Neuronal stem cell (in vitro differentiated cells): Measurements from ENCODE around the gene KY.

Experiments used
- DNase-seq: peaks from one replicate; pipeline ENCODE4 v3.0.0-alpha.2; 2013; ENCODE audit warnings: low spot score
- H2AFZ ChIP-seq: one replicate; pipeline ENCODE4 v1.6.1; 2013; ENCODE audit warnings: mild to moderate bottlenecking, low read length, inconsistent platforms
- H2AK5ac ChIP-seq: 2 replicates; pipeline ENCODE4 v1.6.1; 2013; ENCODE audit warnings: low read depth, mild to moderate bottlenecking, inconsistent platforms, low read length, moderate library complexity, mixed read lengths
- H2BK120ac ChIP-seq: 2 replicates; pipeline ENCODE4 v1.6.1; 2013; ENCODE audit warnings: low read depth, mild to moderate bottlenecking, inconsistent platforms, low read length, moderate library complexity, mixed read lengths
- H2BK12ac ChIP-seq: one replicate; pipeline ENCODE4 v1.6.1; 2013; ENCODE audit warnings: low read length, inconsistent platforms
- H2BK15ac ChIP-seq: 2 replicates; pipeline ENCODE4 v1.6.1; 2013; ENCODE audit warnings: mild to moderate bottlenecking, low read length, inconsistent platforms, mixed read lengths
- H2BK5ac ChIP-seq: one replicate; pipeline ENCODE4 v1.6.1; 2013; ENCODE audit warnings: inconsistent platforms, mild to moderate bottlenecking, low read length, moderate library complexity
- H3K14ac ChIP-seq: one replicate; pipeline ENCODE4 v1.6.1; 2013; ENCODE audit warnings: low read length, inconsistent platforms
- H3K18ac ChIP-seq: 2 replicates; pipeline ENCODE4 v1.6.1; 2013; ENCODE audit warnings: low read length, inconsistent platforms
- H3K23ac ChIP-seq: 2 replicates; pipeline ENCODE4 v1.6.1; 2013; ENCODE audit warnings: low read depth, mild to moderate bottlenecking, mixed read lengths, low read length, inconsistent platforms; ENCODE audit not compliant: poor library complexity
- H3K27ac ChIP-seq: replicated peaks from 3 replicates; pipeline ENCODE4 v1.5.1; 2013; ENCODE audit warnings: low read length, inconsistent platforms
- H3K27me3 ChIP-seq, 3 experiments: 2 replicates each; pipeline ENCODE4 v1.6.1; 2013; ENCODE audit warnings: low read length in 3 of 3, mild to moderate bottlenecking in 2 of 3, inconsistent platforms in 1 of 3, low read depth in 1 of 3, mixed read lengths in 1 of 3, moderate library complexity in 1 of 3; ENCODE audit not compliant: control insufficient read depth in 3 of 3, insufficient read depth in 3 of 3
- H3K36me3 ChIP-seq, 2 donors: replicated peaks in 1 of 2; 2 replicates each; pipeline ENCODE4 v1.6.1; 2013; ENCODE audit warnings: low read length in 2 of 2; ENCODE audit not compliant: control insufficient read depth in 2 of 2, insufficient read depth in 2 of 2
- H3K4ac ChIP-seq: 2 replicates; pipeline ENCODE4 v1.6.1; 2013; ENCODE audit warnings: inconsistent platforms, mild to moderate bottlenecking, low read length, moderate library complexity
- H3K4me1 ChIP-seq, 2 donors: 1 replicate in 1 of 2; 2 replicates in 1 of 2; pipeline ENCODE4 v1.6.1; 2013; ENCODE audit warnings: low read length in 2 of 2, low read depth in 1 of 2; ENCODE audit not compliant: control insufficient read depth in 2 of 2, insufficient read depth in 1 of 2
- H3K4me2 ChIP-seq: one replicate; pipeline ENCODE4 v1.6.1; 2013; ENCODE audit warnings: mild to moderate bottlenecking, low read length, inconsistent platforms; ENCODE audit not compliant: insufficient read depth, poor library complexity, severe bottlenecking
- H3K4me3 ChIP-seq, 2 donors: 2 replicates each; pipeline ENCODE4 v1.5.1; 2013; ENCODE audit warnings: low read length in 2 of 2, mild to moderate bottlenecking in 2 of 2, inconsistent platforms in 1 of 2, moderate library complexity in 1 of 2
- H3K79me1 ChIP-seq: one replicate; pipeline ENCODE4 v1.6.1; 2013; ENCODE audit warnings: low read depth, mild to moderate bottlenecking, inconsistent platforms, low read length, moderate library complexity
- H3K9ac ChIP-seq: one replicate; pipeline ENCODE4 v1.6.1; 2013; ENCODE audit warnings: mild to moderate bottlenecking, low read depth, low read length, inconsistent platforms; ENCODE audit not compliant: poor library complexity
- H3K9me3 ChIP-seq, 2 donors: replicated peaks in 1 of 2; 2 replicates each; pipeline versions ENCODE3 to v1.6.1; 2013; ENCODE audit warnings: low read length in 2 of 2, mild to moderate bottlenecking in 2 of 2, inconsistent platforms in 1 of 2, low read depth in 1 of 2, mixed read lengths in 1 of 2, moderate library complexity in 1 of 2; ENCODE audit not compliant: control insufficient read depth in 2 of 2, insufficient read depth in 1 of 2
- H4K8ac ChIP-seq: one replicate; pipeline ENCODE4 v1.6.1; 2013; ENCODE audit warnings: low read depth, mild to moderate bottlenecking, inconsistent platforms, low read length, moderate library complexity
- H4K91ac ChIP-seq: one replicate; pipeline ENCODE4 v1.6.1; 2013; ENCODE audit warnings: low read length, low read depth, mild to moderate bottlenecking, inconsistent platforms; ENCODE audit not compliant: poor library complexity
- WGBS, 2 donors: extraction: QIAGEN DNeasy Blood & Tissue Kit; methylation state at CpG; one replicate each; pipeline ENCODE4 v1.1.7; 2013; ENCODE audit warnings: missing lambda C conversion rate in 2 of 2, mixed read lengths in 1 of 2; ENCODE audit not compliant: insufficient read length in 2 of 2, insufficient replicate concordance in 1 of 2; ENCODE audit errors: extremely low coverage in 2 of 2; 5-methylcytosine and 5-hydroxymethylcytosine counted together

Gene KY

GRCh38 chr3:134640872-134641470 is 9.9 kb downstream of the KY start:
- Histone ChIP-seq H3K9ac (no peak overlapping the region), H3K14ac (no peak overlapping the region), H2BK120ac (no peak overlapping the region), H2BK15ac (no peak overlapping the region), H4K8ac (no peak overlapping the region), H2AFZ (no peak overlapping the region), H3K18ac (no peak overlapping the region), H3K9me3 (no peaks in the 10 kb centered on the region), H3K27me3 (peaks cover 0 to 2% (median 0%) of the 10 kb centered on the region in 3 experiments), H2BK5ac (no peak overlapping the region), H2BK12ac (no peak overlapping the region), H3K4me3 (no peak overlapping the region), H4K91ac (no peak overlapping the region), H3K79me1 (no peaks in the 10 kb centered on the region), H2AK5ac (no peak overlapping the region), H3K4me1 (peaks cover 0 to 6% of the 10 kb centered on the region in 2 donors), H3K36me3 (no peaks in the 10 kb centered on the region), H3K23ac (no peak overlapping the region), H3K27ac (no peak overlapping the region), H3K4ac (no peak overlapping the region), H3K4me2 (no peak overlapping the region)
- no CpG with 5 or more reads among the region's 4 CpGs for WGBS, 2 donors
- peak; percentile 18 for DNase-seq

- H3K23ac ChIP-seq: no peak overlapping the region
- no peak overlapping the region for H2BK5ac ChIP-seq
- H3K9ac ChIP-seq: no peak overlapping the region
- H3K9me3 ChIP-seq: no peaks in the 10 kb centered on the region
- H3K14ac ChIP-seq: no peak overlapping the region
- no peak overlapping the region for H2AK5ac ChIP-seq
- H3K4ac ChIP-seq: no peak overlapping the region
- no peaks in the 10 kb centered on the region for H3K27me3 ChIP-seq
- DNase-seq: no peak
- H4K8ac ChIP-seq: no peak overlapping the region
- H3K4me3 ChIP-seq: no peak overlapping the region
- H3K4me2 ChIP-seq: no peak overlapping the region
- H3K79me1 ChIP-seq: no peaks in the 10 kb centered on the region
- H3K36me3 ChIP-seq: no peaks in the 10 kb centered on the region
- H2AFZ ChIP-seq: no peak overlapping the region
- H2BK15ac ChIP-seq: no peak overlapping the region
- H2BK120ac ChIP-seq: no peak overlapping the region
- no peak overlapping the region for H3K18ac ChIP-seq
- H4K91ac ChIP-seq: no peak overlapping the region
- no peak overlapping the region for H2BK12ac ChIP-seq
- H3K27ac ChIP-seq: no peak overlapping the region
- peaks cover 0 to 6% of the 10 kb centered on the region in 2 donors for H3K4me1 ChIP-seq
- WGBS, 2 donors: no CpG with 5 or more reads among the region's 5 CpGs
Observed at GRCh38 chr3:134640378-134640777, 10.4 kb downstream of the KY start.

- Histone ChIP-seq H4K8ac (no peak overlapping the region), H2BK15ac (no peak overlapping the region), H2BK120ac (no peak overlapping the region), H2BK12ac (no peak overlapping the region), H4K91ac (no peak overlapping the region), H3K23ac (no peak overlapping the region), H3K4me3 (no peak overlapping the region), H3K4me1 (no peaks in the 10 kb centered on the region), H3K14ac (no peak overlapping the region), H2AFZ (no peak overlapping the region), H2AK5ac (no peak overlapping the region), H3K27ac (no peak overlapping the region), H3K9ac (no peak overlapping the region), H3K79me1 (no peaks in the 10 kb centered on the region), H3K18ac (no peak overlapping the region), H2BK5ac (no peak overlapping the region), H3K4me2 (no peak overlapping the region), H3K4ac (no peak overlapping the region), H3K36me3 (no peaks in the 10 kb centered on the region), H3K27me3 (no peaks in the 10 kb centered on the region), H3K9me3 (no peaks in the 10 kb centered on the region)
- WGBS, 2 donors: no CpG with 5 or more reads among the region's 6 CpGs
- no peak for DNase-seq
Observed at GRCh38 chr3:134638385-134639030, 12.3 kb downstream of the KY start.

DNA sequence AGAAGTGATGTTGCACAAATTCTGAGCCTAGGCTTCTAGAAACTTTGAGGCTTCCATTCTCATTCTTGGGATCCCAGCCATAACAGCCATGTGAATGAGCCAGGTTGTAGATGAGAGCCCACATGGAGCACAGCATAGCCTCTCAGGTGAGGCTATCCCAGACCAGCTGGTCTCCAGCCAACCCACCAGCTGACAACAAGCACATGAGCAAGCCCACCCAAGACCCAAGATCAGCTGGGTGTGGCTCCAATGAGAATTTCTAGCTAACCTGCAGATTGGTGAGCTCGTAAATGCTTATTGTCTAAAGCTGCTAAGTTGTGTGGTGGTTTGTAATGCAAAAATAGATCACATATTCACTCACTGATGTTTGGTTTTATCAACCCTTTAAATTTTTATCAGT is 14.4 kb downstream of the KY start:
- H2BK15ac ChIP-seq: no peak overlapping the region
- no peak overlapping the region for H4K91ac ChIP-seq
- no peak overlapping the region for H2BK5ac ChIP-seq
- WGBS, 2 donors: no CpG with 5 or more reads among the region's 1 CpG
- H3K9me3 ChIP-seq: no peaks in the 10 kb centered on the region
- no peaks in the 10 kb centered on the region for H3K79me1 ChIP-seq
- no peaks in the 10 kb centered on the region for H3K4me1 ChIP-seq
- no peak overlapping the region for H2BK12ac ChIP-seq
- H3K14ac ChIP-seq: no peak overlapping the region
- no peaks in the 10 kb centered on the region for H3K36me3 ChIP-seq
- H4K8ac ChIP-seq: no peak overlapping the region
- no peak overlapping the region for H2AK5ac ChIP-seq
- H3K27me3 ChIP-seq: no peaks in the 10 kb centered on the region
- H3K4me3 ChIP-seq: no peak overlapping the region
- H3K4me2 ChIP-seq: no peak overlapping the region
- H3K18ac ChIP-seq: no peak overlapping the region
- no peak overlapping the region for H3K27ac ChIP-seq
- no peak overlapping the region for H3K23ac ChIP-seq
- no peak overlapping the region for H3K9ac ChIP-seq
- DNase-seq: no peak
- H3K4ac ChIP-seq: no peak overlapping the region
- no peak overlapping the region for H2BK120ac ChIP-seq
- H2AFZ ChIP-seq: no peak overlapping the region
